ENCODE measurements around the gene USP6NL. TPM values are rescaled to one million over a fixed set of nuclear protein-coding genes. Genes with fewer than 3 reads are reported as not detected.
"Not testable (repeated sequence)": the region's sequence is repeated elsewhere in the genome, so short reads cannot be mapped to it uniquely, and the experiment has no call there.

The USP6NL gene
- total RNA-seq, 1 donor from 2014 or later = 23.2 TPM

GRCh38 chr10:11515596-11516430 lies 95.6 kb downstream of the USP6NL start:
- no peak for DNase-seq (ENCODE audit: low spot score)

- no peak for DNase-seq (ENCODE audit: low spot score)
Measured at GRCh38 chr10:11513727-11514126, 97.7 kb downstream of the USP6NL start.

GRCh38 chr10:11512596-11512995 lies 98.9 kb downstream of the USP6NL start:
- no peak for DNase-seq (ENCODE audit: low spot score)

- no peak for DNase-seq (ENCODE audit: low spot score)
Measured at GRCh38 chr10:11511321-11511720, 100.1 kb downstream of the USP6NL start.

GRCh38 chr10:11510736-11511135 lies 100.7 kb downstream of the USP6NL start:
- DNase-seq (ENCODE audit: low spot score) = no peak

GRCh38 chr10:11510281-11510680 lies 101.2 kb downstream of the USP6NL start:
- no peak for DNase-seq (ENCODE audit: low spot score)

GRCh38 chr10:11509036-11509435 lies 102.4 kb downstream of the USP6NL start:
- DNase-seq (ENCODE audit: low spot score) = no peak

- DNase-seq (ENCODE audit: low spot score) = no peak
Measured at GRCh38 chr10:11506247-11506789, 105.1 kb downstream of the USP6NL start.

- no peak for DNase-seq (ENCODE audit: low spot score)
Measured at GRCh38 chr10:11505639-11506038, 105.8 kb downstream of the USP6NL start.

- no peak for DNase-seq (ENCODE audit: low spot score)
Measured at GRCh38 chr10:11504566-11505285, 106.7 kb downstream of the USP6NL start.

GRCh38 chr10:11501600-11501999 lies 109.8 kb downstream of the USP6NL start:
- no peak for DNase-seq (ENCODE audit: low spot score)

- no peak for DNase-seq (ENCODE audit: low spot score)
Measured at GRCh38 chr10:11499425-11500071, 111.9 kb downstream of the USP6NL start.

- DNase-seq (ENCODE audit: low spot score) = no peak
Measured at GRCh38 chr10:11498399-11498798, 113.1 kb downstream of the USP6NL start.

GRCh38 chr10:11494923-11495322 lies 116.5 kb downstream of the USP6NL start:
- not testable (repeated sequence) for DNase-seq (ENCODE audit: low spot score)

GRCh38 chr10:11493646-11494045 lies 117.8 kb downstream of the USP6NL start:
- DNase-seq (ENCODE audit: low spot score) = no peak

GRCh38 chr10:11491087-11491486 lies 120.4 kb downstream of the USP6NL start:
- no peak for DNase-seq (ENCODE audit: low spot score)

GRCh38 chr10:11489591-11489990 lies 121.9 kb downstream of the USP6NL start:
- DNase-seq (ENCODE audit: low spot score) = no peak

GRCh38 chr10:11488126-11488525 lies 123.3 kb downstream of the USP6NL start:
- DNase-seq (ENCODE audit: low spot score) = no peak

- DNase-seq (ENCODE audit: low spot score) = no peak
Measured at GRCh38 chr10:11483201-11484148, 128.0 kb downstream of the USP6NL start.

GRCh38 chr10:11482306-11482705 lies 129.1 kb downstream of the USP6NL start:
- DNase-seq (ENCODE audit: low spot score) = no peak

- no peak for DNase-seq (ENCODE audit: low spot score)
Measured at GRCh38 chr10:11480687-11481086, 130.8 kb downstream of the USP6NL start.
